H9 (cell line): ENCODE data around the gene BICD1. TPM values are rescaled to one million over a fixed set of nuclear protein-coding genes. Genes with fewer than 3 reads are reported as not detected.

ENCODE experiments used
- DNase-seq: peaks from one replicate; pipeline ENCODE4 v3.0.0-alpha.2; 2017
- H2AFZ ChIP-seq: one replicate; pipeline ENCODE4 v1.6.1; 2013; ENCODE audit warnings: mild to moderate bottlenecking, low read length, control low read depth, moderate library complexity
- H2AK5ac ChIP-seq: 2 replicates; pipeline ENCODE4 v1.6.1; 2013; ENCODE audit warnings: low read length, control low read depth, mixed read lengths; ENCODE audit not compliant: insufficient read length
- H2BK120ac ChIP-seq: one replicate; pipeline ENCODE4 v1.6.1; 2013; ENCODE audit warnings: low read depth, mild to moderate bottlenecking, low read length, control low read depth, inconsistent platforms; ENCODE audit not compliant: poor library complexity, severe bottlenecking
- H2BK12ac ChIP-seq: 2 replicates; pipeline ENCODE4 v1.6.1; 2013; ENCODE audit warnings: low read length, control low read depth, mixed read lengths, low read depth; ENCODE audit not compliant: insufficient read length
- H2BK15ac ChIP-seq: 2 replicates; pipeline ENCODE4 v1.6.1; 2013; ENCODE audit warnings: low read depth, low read length, control low read depth
- H2BK20ac ChIP-seq: one replicate; pipeline ENCODE4 v1.6.1; 2013; ENCODE audit warnings: low read depth, mild to moderate bottlenecking, low read length, control low read depth, inconsistent platforms; ENCODE audit not compliant: poor library complexity, severe bottlenecking
- H2BK5ac ChIP-seq: 2 replicates; pipeline ENCODE4 v1.6.1; 2013; ENCODE audit warnings: low read length, control low read depth, mixed read lengths; ENCODE audit not compliant: insufficient read length
- H3K14ac ChIP-seq: 2 replicates; pipeline ENCODE4 v1.6.1; 2013; ENCODE audit warnings: low read length, control low read depth; ENCODE audit not compliant: insufficient read depth
- H3K18ac ChIP-seq: 2 replicates; pipeline ENCODE4 v1.6.1; 2013; ENCODE audit warnings: low read depth, mild to moderate bottlenecking, mixed read lengths, low read length, control low read depth; ENCODE audit not compliant: insufficient read length
- H3K23ac ChIP-seq: 2 replicates; pipeline ENCODE4 v1.6.1; 2013; ENCODE audit warnings: low read length, control low read depth, mixed read lengths, low read depth; ENCODE audit not compliant: insufficient read length
- H3K23me2 ChIP-seq: 2 replicates; pipeline ENCODE4 v1.6.1; 2013; ENCODE audit warnings: low read depth, mild to moderate bottlenecking, mixed read lengths, low read length, control low read depth; ENCODE audit not compliant: insufficient read length, poor library complexity, severe bottlenecking
- H3K27ac ChIP-seq: 2 replicates; pipeline ENCODE4 v1.5.1; 2013; ENCODE audit warnings: low read length, control low read depth, mixed read lengths, low read depth; ENCODE audit not compliant: insufficient read length
- H3K27me3 ChIP-seq: 2 replicates; pipeline ENCODE4 v1.6.1; 2013; ENCODE audit warnings: low read length, control low read depth, inconsistent platforms; ENCODE audit not compliant: insufficient read depth
- H3K4ac ChIP-seq: 2 replicates; pipeline ENCODE4 v1.6.1; 2013; ENCODE audit warnings: low read depth, mild to moderate bottlenecking, control low read depth, inconsistent platforms, low read length, moderate library complexity
- H3K4me1 ChIP-seq: 2 replicates; pipeline ENCODE4 v1.6.1; 2013; ENCODE audit warnings: low read length, control low read depth, inconsistent platforms; ENCODE audit not compliant: insufficient read depth
- H3K4me2 ChIP-seq: 2 replicates; pipeline ENCODE4 v1.6.1; 2013; ENCODE audit warnings: low read length, control low read depth, mixed read lengths; ENCODE audit not compliant: insufficient read length, insufficient read depth
- H3K56ac ChIP-seq: 2 replicates; pipeline ENCODE4 v1.6.1; 2013; ENCODE audit warnings: low read depth, mild to moderate bottlenecking, mixed read lengths, low read length, control low read depth; ENCODE audit not compliant: insufficient read length
- H3K79me1 ChIP-seq: 2 replicates; pipeline ENCODE4 v1.6.1; 2013; ENCODE audit warnings: low read depth, mild to moderate bottlenecking, moderate library complexity, low read length, control low read depth, inconsistent platforms; ENCODE audit not compliant: insufficient read depth, poor library complexity, severe bottlenecking
- H3K79me2 ChIP-seq: 2 replicates; pipeline ENCODE4 v1.6.1; 2013; ENCODE audit warnings: low read length, control low read depth, inconsistent platforms; ENCODE audit not compliant: insufficient read depth
- H3K9ac ChIP-seq: 2 replicates; pipeline ENCODE4 v1.6.1; 2013; ENCODE audit warnings: low read length, control low read depth, mixed read lengths; ENCODE audit not compliant: insufficient read length; ENCODE audit errors: extremely low read depth
- H3K9me3 ChIP-seq: one replicate; pipeline ENCODE4 v1.6.1; 2013; ENCODE audit warnings: low read depth, low read length, inconsistent platforms; ENCODE audit not compliant: control insufficient read depth
- H3T11ph ChIP-seq: one replicate; pipeline ENCODE4 v1.6.1; 2013; ENCODE audit warnings: mild to moderate bottlenecking, low read length, control low read depth, inconsistent platforms
- H4K20me1 ChIP-seq: one replicate; pipeline ENCODE4 v1.6.1; 2013; ENCODE audit not compliant: control insufficient read depth, insufficient read length, insufficient read depth
- H4K5ac ChIP-seq: 2 replicates; pipeline ENCODE4 v1.6.1; 2013; ENCODE audit warnings: low read depth, mild to moderate bottlenecking, mixed read lengths, low read length, control low read depth; ENCODE audit not compliant: insufficient read length
- H4K8ac ChIP-seq: replicated peaks from 2 replicates; pipeline ENCODE4 v1.6.1; 2013; ENCODE audit warnings: low read length, control low read depth, mixed read lengths, low read depth; ENCODE audit not compliant: insufficient read length
- H4K91ac ChIP-seq: 2 replicates; pipeline ENCODE4 v1.6.1; 2013; ENCODE audit warnings: low read depth, mild to moderate bottlenecking, moderate library complexity, mixed read lengths, low read length, control low read depth; ENCODE audit not compliant: insufficient read length
- H3K27ac Mint-ChIP-seq, 3 experiments: 2 replicates in 2 of 3; 3 replicates in 1 of 3; pipeline ENCODE4 v1.8.0; 2020 to 2021; ENCODE audit warnings: mixed read lengths in 3 of 3, mild to moderate bottlenecking in 1 of 3, moderate library complexity in 1 of 3
- H3K27me3 Mint-ChIP-seq: 2 replicates; pipeline ENCODE4 v1.8.0; 2021; ENCODE audit warnings: low read depth, mild to moderate bottlenecking, moderate library complexity, mixed read lengths
- H3K36me3 Mint-ChIP-seq, 3 experiments: 2 replicates in 2 of 3; 3 replicates in 1 of 3; pipeline ENCODE4 v1.8.0; 2020 to 2021; ENCODE audit warnings: low read depth in 3 of 3, mixed read lengths in 3 of 3; ENCODE audit not compliant: insufficient read depth in 1 of 3
- H3K4me1 Mint-ChIP-seq, 2 experiments: 2 replicates each; pipeline ENCODE4 v1.8.0; 2020; ENCODE audit warnings: mixed read lengths in 2 of 2
- H3K4me3 Mint-ChIP-seq, 2 experiments: 2 replicates in 1 of 2; 3 replicates in 1 of 2; pipeline ENCODE4 v1.8.0; 2020 to 2021; ENCODE audit warnings: mild to moderate bottlenecking in 2 of 2, mixed read lengths in 2 of 2, moderate library complexity in 1 of 2
- H3K9me3 Mint-ChIP-seq, 2 experiments: 2 replicates in 1 of 2; 3 replicates in 1 of 2; pipeline ENCODE4 v1.8.0; 2020; ENCODE audit warnings: mild to moderate bottlenecking in 2 of 2, mixed read lengths in 2 of 2, moderate library complexity in 1 of 2
- WGBS: extraction: QIAGEN DNeasy Blood & Tissue Kit; methylation state at CpG from one replicate; pipeline ENCODE4 v1.1.7; 2013; ENCODE audit warnings: missing lambda C conversion rate, low lambda C conversion rate, mixed read lengths; ENCODE audit not compliant: insufficient read length; ENCODE audit errors: extremely low coverage; 5-methylcytosine and 5-hydroxymethylcytosine counted together
- total RNA-seq: library from RNA; stranded (reverse); gene quantifications from 2 replicates; pipeline ENCODE4 v1.2.1, GENCODE V29; 2021
- TF ChIP-seq, protein P1 (sequence below): fragments of 200-600 bp; sonication (generic); conservative IDR thresholded peaks from 3 replicates; pipeline ENCODE4 v1.8.0; 2021; ENCODE audit warnings: antibody characterized with exemption, mild to moderate bottlenecking

BICD1 gene
- total RNA-seq, 1 experiment from 2014 or later, result 134 TPM

GRCh38 chr12:32069071-32069470 is 37.6 kb upstream of the BICD1 start:
- Histone ChIP-seq H4K5ac (no peak overlapping the region), H4K8ac (no peak overlapping the region), H3K9me3 (no peaks in the 10 kb centered on the region), H3K27ac (no peak overlapping the region), H2BK12ac (no peak overlapping the region), H3K14ac (no peak overlapping the region), H4K20me1 (no peaks in the 10 kb centered on the region), H4K91ac (no peak overlapping the region), H2AK5ac (no peak overlapping the region), H3K56ac (no peak overlapping the region), H3K4ac (no peak overlapping the region), H3K79me1 (no peaks in the 10 kb centered on the region), H3K4me2 (no peak overlapping the region), H3K4me1 (no peaks in the 10 kb centered on the region), H2BK20ac (no peak overlapping the region), H3K23me2 (no peaks in the 10 kb centered on the region), H2BK5ac (no peak overlapping the region), H3K18ac (no peak overlapping the region), H3K27me3 (no peaks in the 10 kb centered on the region), H3K9ac (no peak overlapping the region), H2BK15ac (no peak overlapping the region), H2AFZ (no peak overlapping the region), H2BK120ac (no peak overlapping the region), H3T11ph (no peak overlapping the region), H3K23ac (no peak overlapping the region), H3K79me2 (no peaks in the 10 kb centered on the region)
- Mint-ChIP-seq H3K27ac (no peak overlapping the region), H3K4me3 (no peak overlapping the region), H3K36me3 (peaks cover 4 to 17% (median 15%) of the 10 kb centered on the region in 3 experiments), H3K9me3 (peaks cover 17 to 19% of the 10 kb centered on the region in 2 experiments), H3K27me3 (no peaks in the 10 kb centered on the region; the same call in 1 of the 2 replicates), H3K4me1 (peaks cover 10 to 12% of the 10 kb centered on the region in 2 experiments; a peak in 3 of 4 replicates)
- no CpG with 5 or more reads among the region's 3 CpGs for WGBS
- TF ChIP-seq, protein P1, sequence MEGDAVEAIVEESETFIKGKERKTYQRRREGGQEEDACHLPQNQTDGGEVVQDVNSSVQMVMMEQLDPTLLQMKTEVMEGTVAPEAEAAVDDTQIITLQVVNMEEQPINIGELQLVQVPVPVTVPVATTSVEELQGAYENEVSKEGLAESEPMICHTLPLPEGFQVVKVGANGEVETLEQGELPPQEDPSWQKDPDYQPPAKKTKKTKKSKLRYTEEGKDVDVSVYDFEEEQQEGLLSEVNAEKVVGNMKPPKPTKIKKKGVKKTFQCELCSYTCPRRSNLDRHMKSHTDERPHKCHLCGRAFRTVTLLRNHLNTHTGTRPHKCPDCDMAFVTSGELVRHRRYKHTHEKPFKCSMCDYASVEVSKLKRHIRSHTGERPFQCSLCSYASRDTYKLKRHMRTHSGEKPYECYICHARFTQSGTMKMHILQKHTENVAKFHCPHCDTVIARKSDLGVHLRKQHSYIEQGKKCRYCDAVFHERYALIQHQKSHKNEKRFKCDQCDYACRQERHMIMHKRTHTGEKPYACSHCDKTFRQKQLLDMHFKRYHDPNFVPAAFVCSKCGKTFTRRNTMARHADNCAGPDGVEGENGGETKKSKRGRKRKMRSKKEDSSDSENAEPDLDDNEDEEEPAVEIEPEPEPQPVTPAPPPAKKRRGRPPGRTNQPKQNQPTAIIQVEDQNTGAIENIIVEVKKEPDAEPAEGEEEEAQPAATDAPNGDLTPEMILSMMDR, result no peak
- no peak for DNase-seq
